Testis (tissue), 5 donors: ENCODE results near the gene SLC6A7. TPM values are rescaled to one million over a fixed set of nuclear protein-coding genes. Genes with fewer than 3 reads are reported as not detected.
A peak's percentile ranks its signal among the peaks of the same experiment; 100 is the strongest.

Source experiments
- DNase-seq: peaks from one replicate; pipeline ENCODE4 v3.0.0-alpha.2; 2019
- H3K27ac ChIP-seq, 2 donors: fragments of 200-600 bp; sonication (generic); one replicate each; pipeline ENCODE4 v1.5.1; 2019
- H3K27me3 ChIP-seq: fragments of 200-600 bp; sonication (generic); one replicate; pipeline ENCODE4 v1.5.1; 2019
- H3K36me3 ChIP-seq: fragments of 200-600 bp; sonication (generic); one replicate; pipeline ENCODE4 v1.5.1; 2017; ENCODE audit warnings: low read depth; ENCODE audit errors: missing control alignments
- H3K4me1 ChIP-seq: fragments of 200-600 bp; sonication (generic); one replicate; pipeline ENCODE4 v1.5.1; 2019
- H3K4me3 ChIP-seq, 2 donors: fragments of 200-600 bp; sonication (generic); one replicate each; pipeline ENCODE4 v1.5.1; 2017 to 2019
- H3K9me3 ChIP-seq: fragments of 200-600 bp; sonication (generic); one replicate; pipeline ENCODE4 v1.5.1; 2017
- POLR2A ChIP-seq: fragments of 450-650 bp; IDR thresholded peaks from one replicate; pipeline ENCODE4 v1.6.1; 2017; ENCODE audit warnings: antibody characterized with exemption, mild to moderate bottlenecking, moderate library complexity
- WGBS, 2 donors: methylation state at CpG; one replicate each; pipeline ENCODE4 v1.1.5; 2018; 5-methylcytosine and 5-hydroxymethylcytosine counted together
- intact Hi-C: fragments of 100-400 bp; cut with DNase I; formaldehyde crosslinking; loops from one replicate; pipeline ENCODE4 v1.15.1; 2023; ENCODE audit warnings: low total_unique reads
- long read RNA-seq, 2 donors: transcript quantifications; one replicate each; lab custom pipeline, GENCODE V29; 2026
- polyA plus RNA-seq: library from polyadenylated mRNA; stranded (reverse); fragments of 350-450 nt; fragmentation: Illumina TruSeq; extraction: RNeasy Lipid Tissue Mini Kit (QIAGEN cat#74804); gene quantifications from one replicate; pipeline ENCODE4 v1.2.3, GENCODE V29; 2014; ENCODE audit warnings: low read depth, low replicate concordance; ENCODE audit not compliant: insufficient read depth
- total RNA-seq, 2 donors: library from RNA; depleted of rRNA; stranded (reverse); fragments of >200 nt; gene quantifications; one replicate each; pipeline ENCODE4 v1.2.3, GENCODE V29; 2016
- TF ChIP-seq, protein P1 (sequence below), 3 experiments: fragments of 450-650 bp in 2 of 3; fragments of 200-600 bp in 1 of 3; sonication (generic) in 1 of 3; IDR thresholded peaks; one replicate each; pipeline ENCODE4 v1.5.1; 2016 to 2019; ENCODE audit warnings: antibody characterized with exemption in 3 of 3, mild to moderate bottlenecking in 2 of 3, moderate library complexity in 1 of 3

Gene SLC6A7
- total RNA-seq (under 1 TPM in 1 of 2 donors, not detected in 1; 0.12 TPM), polyA plus RNA-seq (not detected)
- long read RNA-seq, donor 1, result 0 reads
- long read RNA-seq, donor 2, result 0 reads

DNA sequence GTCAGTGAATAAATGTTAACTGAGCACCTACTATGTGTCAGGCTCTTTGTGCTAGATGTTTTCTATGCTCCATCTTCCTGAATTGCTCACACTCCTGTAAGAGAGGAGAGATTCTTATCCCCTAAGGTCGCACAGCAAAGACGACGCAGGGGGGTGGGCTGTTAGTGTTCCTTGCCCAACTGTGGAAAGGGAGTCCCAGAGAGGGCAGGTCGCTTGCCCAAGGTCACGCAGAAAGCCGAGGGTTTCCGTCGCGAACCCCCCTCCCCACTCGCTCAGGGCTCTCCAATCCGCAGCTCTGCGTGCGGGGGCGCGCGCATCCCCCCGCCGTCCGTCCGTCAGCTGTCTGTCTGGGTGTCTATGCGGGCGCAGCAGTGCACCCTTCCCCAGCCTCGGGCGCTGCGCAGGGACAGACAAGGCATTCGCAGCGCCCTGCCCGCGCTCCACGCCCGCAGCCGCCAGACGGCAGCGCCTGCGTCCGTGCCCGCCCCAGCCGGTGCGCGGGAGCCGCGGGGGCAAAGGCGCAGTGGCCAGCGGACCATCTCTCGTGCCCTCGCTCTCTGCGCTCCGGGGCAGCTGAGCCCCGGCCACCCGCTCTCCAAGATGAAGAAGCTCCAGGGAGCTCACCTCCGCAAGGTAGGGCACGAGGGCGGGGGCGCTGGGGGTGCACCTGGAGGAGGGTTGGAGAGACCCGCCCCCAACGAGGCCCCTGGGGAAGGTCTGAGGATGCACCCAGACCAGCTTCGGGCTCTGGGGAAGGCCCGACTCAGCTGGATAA lies at the start of gene SLC6A7:
Gene SLC6A7 (plus strand): TSS at position 335 of the 775 bp plus-strand sequence. CDS start 266 bp downstream, at position 601.
- Histone ChIP-seq H3K27me3 (no peaks in the 10 kb centered on the region), H3K27ac (no peak within 1 kb of the TSS), H3K9me3 (no peaks in the 10 kb centered on the region), H3K36me3 (no peaks in the 10 kb centered on the region), H3K4me3 (peak within 1 kb of the TSS in 1 of 2 donors; percentile 7), H3K4me1 (no peaks in the 10 kb centered on the region)
- 8 to 23% methylated on average over 3 to 54 of the region's 58 CpGs for WGBS, 2 donors
- DNase-seq, result no peak
- intact Hi-C loops, result no loop called here
- TF ChIP-seq, protein P1, sequence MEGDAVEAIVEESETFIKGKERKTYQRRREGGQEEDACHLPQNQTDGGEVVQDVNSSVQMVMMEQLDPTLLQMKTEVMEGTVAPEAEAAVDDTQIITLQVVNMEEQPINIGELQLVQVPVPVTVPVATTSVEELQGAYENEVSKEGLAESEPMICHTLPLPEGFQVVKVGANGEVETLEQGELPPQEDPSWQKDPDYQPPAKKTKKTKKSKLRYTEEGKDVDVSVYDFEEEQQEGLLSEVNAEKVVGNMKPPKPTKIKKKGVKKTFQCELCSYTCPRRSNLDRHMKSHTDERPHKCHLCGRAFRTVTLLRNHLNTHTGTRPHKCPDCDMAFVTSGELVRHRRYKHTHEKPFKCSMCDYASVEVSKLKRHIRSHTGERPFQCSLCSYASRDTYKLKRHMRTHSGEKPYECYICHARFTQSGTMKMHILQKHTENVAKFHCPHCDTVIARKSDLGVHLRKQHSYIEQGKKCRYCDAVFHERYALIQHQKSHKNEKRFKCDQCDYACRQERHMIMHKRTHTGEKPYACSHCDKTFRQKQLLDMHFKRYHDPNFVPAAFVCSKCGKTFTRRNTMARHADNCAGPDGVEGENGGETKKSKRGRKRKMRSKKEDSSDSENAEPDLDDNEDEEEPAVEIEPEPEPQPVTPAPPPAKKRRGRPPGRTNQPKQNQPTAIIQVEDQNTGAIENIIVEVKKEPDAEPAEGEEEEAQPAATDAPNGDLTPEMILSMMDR (IDR thresholded peaks at IDR 0.05), result no peak
- TF ChIP-seq POLR2A, result no peak

DNA sequence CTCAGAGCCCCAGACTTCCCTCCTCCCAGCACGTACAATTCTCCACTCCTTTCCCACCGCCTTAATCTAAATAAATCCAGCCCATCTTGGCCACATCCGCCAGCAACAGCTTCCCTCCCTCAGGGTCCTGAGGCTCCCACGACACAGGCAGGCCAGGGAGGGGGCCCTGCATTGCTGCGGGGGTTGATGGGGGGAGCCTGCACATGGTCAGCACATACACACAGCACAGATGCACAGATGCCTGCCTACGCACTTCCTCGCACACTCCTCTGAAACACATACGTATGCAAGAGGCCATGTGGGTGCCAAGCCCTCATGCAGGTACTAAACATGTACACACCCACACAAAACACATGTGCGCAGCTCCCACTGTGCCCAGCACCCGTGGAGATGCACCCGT lies 49.0 kb upstream of the SLC6A7 start:
- no peak overlapping the region for H3K4me3 ChIP-seq
- WGBS, 2 donors, result 59 to 84% methylated on average over 10 to 11 of the region's 11 CpGs
- no peaks in the 10 kb centered on the region for H3K27me3 ChIP-seq
- peaks cover 81% of the 10 kb centered on the region for H3K4me1 ChIP-seq
- no peaks in the 10 kb centered on the region for H3K36me3 ChIP-seq
- DNase-seq, result no peak
- intact Hi-C loops, result no loop called here
- no peaks in the 10 kb centered on the region for H3K9me3 ChIP-seq
- H3K27ac ChIP-seq, result peak overlapping the region; percentile 47 to 86
- TF ChIP-seq, protein P1 (IDR thresholded peaks at IDR 0.05), result no peak
- TF ChIP-seq POLR2A, result no peak

DNA sequence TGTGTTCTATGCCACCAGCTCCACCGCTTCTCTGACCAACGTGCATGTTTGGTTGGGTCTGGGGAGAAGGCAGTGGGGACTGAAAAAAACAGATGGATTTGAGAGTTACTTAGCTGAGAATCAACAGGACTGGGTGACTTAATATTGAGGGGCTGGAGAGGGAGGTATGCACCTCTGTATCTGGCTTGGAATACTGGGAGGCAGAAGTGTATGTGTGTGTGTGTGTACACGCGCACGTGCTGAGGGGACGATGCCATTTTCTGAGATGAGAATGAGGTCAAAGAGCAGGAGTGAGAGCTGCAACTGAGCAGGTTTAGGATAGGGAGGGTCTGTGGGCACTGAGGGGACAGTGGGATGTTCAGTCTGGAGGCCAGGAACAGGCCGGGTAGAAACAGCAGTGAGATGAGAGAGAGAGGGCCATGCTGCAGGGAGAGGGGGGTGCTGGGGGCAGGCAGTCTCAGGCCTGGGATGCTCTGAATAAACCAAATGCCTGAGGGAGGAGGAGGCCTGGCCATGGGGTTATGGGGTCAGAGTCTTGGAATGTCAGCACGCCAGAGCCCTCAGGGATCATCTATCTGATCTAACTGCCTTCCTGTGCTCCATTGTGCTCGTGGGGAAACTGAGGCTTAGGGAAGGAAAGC lies 48.2 kb upstream of the SLC6A7 start:
- no peak for DNase-seq
- Histone ChIP-seq H3K4me1 (peaks cover 80% of the 10 kb centered on the region), H3K27ac (peak overlapping the region; percentile 55 to 86), H3K4me3 (no peak overlapping the region), H3K36me3 (no peaks in the 10 kb centered on the region), H3K9me3 (no peaks in the 10 kb centered on the region), H3K27me3 (no peaks in the 10 kb centered on the region)
- TF ChIP-seq, protein P1 (IDR thresholded peaks at IDR 0.05), result no peak
- TF ChIP-seq POLR2A, result no peak
- WGBS, 2 donors, result 65 to 78% methylated on average over 8 to 9 of the region's 9 CpGs
- intact Hi-C loops, result no loop called here

DNA sequence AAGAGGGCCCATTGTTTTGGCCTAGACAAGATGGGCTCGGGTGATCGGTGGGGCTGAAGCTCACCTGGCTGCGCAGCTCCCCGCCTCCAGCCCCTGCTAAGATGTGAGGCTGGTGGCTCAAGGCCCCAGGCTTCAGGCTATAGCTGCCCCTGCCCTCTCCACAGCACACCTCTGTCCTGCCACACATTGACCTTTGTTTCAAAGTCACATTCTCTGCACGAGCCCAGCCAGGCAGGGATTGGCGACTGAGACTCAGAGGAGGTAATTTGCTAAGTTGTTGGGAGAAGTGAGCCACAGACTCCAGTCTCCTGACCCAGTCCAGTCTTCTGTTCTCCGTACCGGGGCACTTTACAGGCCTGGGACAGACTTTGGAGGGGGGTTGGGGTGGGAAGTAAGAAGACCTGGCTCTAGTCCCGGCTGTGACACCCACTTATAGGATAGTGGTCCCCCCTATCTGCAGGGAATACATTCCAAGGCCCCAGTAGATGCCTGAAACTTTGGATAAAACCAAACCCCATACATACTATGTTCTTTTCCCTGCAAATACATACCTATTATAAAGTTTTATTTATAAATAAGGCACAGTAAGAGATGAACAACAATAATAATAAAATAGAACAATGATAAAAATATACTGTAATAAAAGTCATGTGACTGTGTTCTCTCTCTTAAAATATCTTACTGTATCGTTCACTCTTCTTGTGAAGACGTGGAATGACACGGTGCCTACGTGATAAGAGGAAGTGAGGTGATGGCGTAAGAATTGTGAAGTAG lies 47.5 kb upstream of the SLC6A7 start:
- intact Hi-C loops, result no loop called here
- Histone ChIP-seq H3K9me3 (no peaks in the 10 kb centered on the region), H3K27ac (peak overlapping the region; percentile 55 to 86), H3K27me3 (no peaks in the 10 kb centered on the region), H3K36me3 (no peaks in the 10 kb centered on the region), H3K4me3 (no peak overlapping the region), H3K4me1 (peaks cover 73% of the 10 kb centered on the region)
- WGBS, 2 donors, result 69 to 75% methylated on average over 6 to 14 of the region's 14 CpGs
- no peak for DNase-seq
- TF ChIP-seq, protein P1 (IDR thresholded peaks at IDR 0.05), result no peak
- TF ChIP-seq POLR2A, result no peak
